ENCODE data around the gene MPRIP. TPM values are rescaled to one million over a fixed set of nuclear protein-coding genes. Genes with fewer than 3 reads are reported as not detected.
A peak's percentile ranks its signal among the peaks of the same experiment; 100 is the strongest.

MPRIP gene
- total RNA-seq, 1 donor from 2014 or later: 293 TPM

GRCh38 chr17:17229416-17230384 lies 187.4 kb downstream of the MPRIP start:
- no peak for DNase-seq (ENCODE audit: low spot score)

- DNase-seq (ENCODE audit: low spot score): no peak
These were observed 189.5 kb downstream of the MPRIP start for GRCh38 chr17:17231621-17232302.

GRCh38 chr17:17232303-17232621 lies 190.0 kb downstream of the MPRIP start:
- DNase-seq (ENCODE audit: low spot score): no peak

- no peak for DNase-seq (ENCODE audit: low spot score)
These were observed 193.2 kb downstream of the MPRIP start for GRCh38 chr17:17235212-17236174.

GRCh38 chr17:17236295-17237025 lies 194.2 kb downstream of the MPRIP start:
- DNase-seq (ENCODE audit: low spot score): no peak

- DNase-seq (ENCODE audit: low spot score): peak; percentile 97
These were observed 195.0 kb downstream of the MPRIP start, which contains the start of gene FLCN for GRCh38 chr17:17237026-17237799. TSS of gene FLCN (minus strand) at chr17:17237168. CDS start at chr17:17228137, 9,031 bp downstream.

GRCh38 chr17:17239832-17240231 lies 197.6 kb downstream of the MPRIP start:
- no peak for DNase-seq (ENCODE audit: low spot score)

GRCh38 chr17:17241656-17242055 lies 199.4 kb downstream of the MPRIP start:
- DNase-seq (ENCODE audit: low spot score): no peak

- no peak for DNase-seq (ENCODE audit: low spot score)
These were observed 200.0 kb downstream of the MPRIP start for GRCh38 chr17:17242246-17242645.

Other genes starting within 250 kb of the MPRIP start
- not detected for gene TNFRSF13B, start 70.3 kb upstream of the MPRIP start, total RNA-seq
- gene PLD6, start 163.9 kb downstream of the MPRIP start, total RNA-seq: 12.4 TPM
- 40.0 TPM for gene FLCN, start 194.7 kb downstream of the MPRIP start, total RNA-seq
- gene COPS3, start 238.8 kb downstream of the MPRIP start, total RNA-seq: 47.5 TPM

All from mesenteric fat pad (tissue), 1 donor.